NCI-H1105 treated with DMSO at 0.1 percent for 48 hours (cell line): ENCODE measurements around the gene ANO9.
A peak's percentile ranks its signal among the peaks of the same experiment; 100 is the strongest.

ENCODE experiments used
- DNase-seq: peaks from one replicate; lab custom pipeline; 2025; lab: John Stamatoyannopoulos, UW

The ANO9 gene, protein sequence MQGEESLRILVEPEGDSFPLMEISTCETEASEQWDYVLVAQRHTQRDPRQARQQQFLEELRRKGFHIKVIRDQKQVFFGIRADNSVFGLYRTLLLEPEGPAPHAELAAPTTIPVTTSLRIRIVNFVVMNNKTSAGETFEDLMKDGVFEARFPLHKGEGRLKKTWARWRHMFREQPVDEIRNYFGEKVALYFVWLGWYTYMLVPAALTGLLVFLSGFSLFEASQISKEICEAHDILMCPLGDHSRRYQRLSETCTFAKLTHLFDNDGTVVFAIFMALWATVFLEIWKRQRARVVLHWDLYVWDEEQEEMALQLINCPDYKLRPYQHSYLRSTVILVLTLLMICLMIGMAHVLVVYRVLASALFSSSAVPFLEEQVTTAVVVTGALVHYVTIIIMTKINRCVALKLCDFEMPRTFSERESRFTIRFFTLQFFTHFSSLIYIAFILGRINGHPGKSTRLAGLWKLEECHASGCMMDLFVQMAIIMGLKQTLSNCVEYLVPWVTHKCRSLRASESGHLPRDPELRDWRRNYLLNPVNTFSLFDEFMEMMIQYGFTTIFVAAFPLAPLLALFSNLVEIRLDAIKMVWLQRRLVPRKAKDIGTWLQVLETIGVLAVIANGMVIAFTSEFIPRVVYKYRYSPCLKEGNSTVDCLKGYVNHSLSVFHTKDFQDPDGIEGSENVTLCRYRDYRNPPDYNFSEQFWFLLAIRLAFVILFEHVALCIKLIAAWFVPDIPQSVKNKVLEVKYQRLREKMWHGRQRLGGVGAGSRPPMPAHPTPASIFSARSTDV

DNA sequence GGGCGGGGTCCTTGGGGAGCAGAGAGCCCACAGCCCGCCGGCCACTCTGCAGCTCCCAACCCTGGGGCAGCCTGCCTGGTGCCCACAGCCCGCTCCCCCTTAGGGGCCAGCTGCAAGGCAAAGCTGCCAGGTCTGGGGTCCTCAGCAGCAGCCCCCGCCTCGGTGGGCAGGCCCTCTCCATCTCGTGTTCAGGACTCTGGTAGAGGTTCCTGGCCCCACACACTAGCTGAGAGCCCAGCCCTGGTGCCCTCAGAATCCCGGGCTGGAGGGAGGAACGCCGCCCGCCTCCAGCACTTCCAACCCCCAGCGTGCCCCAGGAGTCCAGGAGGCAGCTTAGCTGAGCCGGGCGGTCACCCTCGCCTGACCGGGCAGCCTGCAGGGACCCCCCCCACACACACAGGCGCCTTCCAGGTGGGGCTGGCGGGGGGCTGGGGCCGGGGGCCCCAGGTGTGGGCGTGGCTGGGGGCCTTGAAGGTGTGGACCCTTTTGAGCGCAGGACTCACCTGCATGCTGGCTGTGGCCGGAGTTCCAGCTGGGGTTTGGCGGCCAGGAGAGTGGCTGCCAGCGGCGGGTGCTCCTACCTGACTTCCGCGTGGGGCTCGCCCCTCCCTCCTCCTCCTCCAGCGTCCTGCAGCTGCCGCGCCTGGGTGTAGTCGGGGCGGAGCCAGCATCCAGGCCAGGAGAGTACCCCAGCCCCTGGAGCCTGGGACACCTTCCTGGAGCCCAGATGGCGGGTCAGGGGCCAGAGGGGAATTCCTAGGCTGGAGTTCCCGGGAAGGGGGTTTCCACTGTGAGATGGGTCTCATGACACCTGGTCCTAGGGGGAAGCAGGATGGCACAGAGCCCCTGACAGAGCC, at the start of gene ANO9:
Gene ANO9 (minus strand): TSS at position 594 of the 857 bp plus-strand sequence. CDS start 85 bp downstream, at position 509.
- peak; percentile 48 for DNase-seq

GRCh38 chr11:491358-491757, 49.5 kb upstream of the ANO9 start:
- DNase-seq = no peak

DNA sequence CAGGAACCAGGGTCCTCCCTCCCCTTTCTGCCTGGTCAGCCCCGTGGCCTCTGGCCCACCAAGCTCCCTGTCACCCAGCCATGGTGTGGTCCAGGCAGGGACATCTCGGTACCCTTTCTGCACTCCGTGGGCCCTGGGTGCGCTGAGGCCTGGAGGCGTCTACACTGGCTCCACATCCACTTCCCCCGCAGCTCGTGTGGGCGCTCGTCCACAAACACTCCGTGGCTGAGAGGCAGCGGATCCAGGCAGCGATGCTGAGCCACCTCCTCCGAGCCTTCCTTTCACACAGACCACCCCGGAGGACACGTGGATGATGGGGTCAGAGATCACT, 49.1 kb upstream of the ANO9 start:
- DNase-seq = no peak

- no peak for DNase-seq
Measured at GRCh38 chr11:490186-490929, 48.5 kb upstream of the ANO9 start.

- no peak for DNase-seq
Measured at GRCh38 chr11:489610-490185, 47.9 kb upstream of the ANO9 start.

DNA sequence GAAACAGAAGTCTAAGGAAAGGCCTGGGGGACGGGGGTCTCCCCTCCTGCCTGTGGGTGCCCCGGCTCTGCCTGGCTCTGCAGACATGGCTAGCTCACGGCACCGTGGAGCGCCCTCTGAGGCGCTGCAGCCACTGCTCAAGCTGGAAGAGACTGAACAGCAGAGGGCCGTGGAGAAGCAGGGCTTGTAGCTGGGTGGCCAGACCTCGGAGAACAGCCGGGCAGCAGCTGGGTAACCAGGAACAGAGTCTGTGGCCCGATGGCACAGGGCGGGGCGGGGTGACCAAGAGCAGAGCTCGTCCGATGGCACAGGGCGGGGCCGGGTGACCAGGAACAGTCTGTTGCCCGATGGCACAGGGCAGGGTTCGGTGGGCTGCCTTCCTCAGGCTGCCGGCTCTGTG, 47.2 kb upstream of the ANO9 start:
- no peak for DNase-seq

- no peak for DNase-seq
Measured at GRCh38 chr11:488579-488978, 46.8 kb upstream of the ANO9 start.

DNA sequence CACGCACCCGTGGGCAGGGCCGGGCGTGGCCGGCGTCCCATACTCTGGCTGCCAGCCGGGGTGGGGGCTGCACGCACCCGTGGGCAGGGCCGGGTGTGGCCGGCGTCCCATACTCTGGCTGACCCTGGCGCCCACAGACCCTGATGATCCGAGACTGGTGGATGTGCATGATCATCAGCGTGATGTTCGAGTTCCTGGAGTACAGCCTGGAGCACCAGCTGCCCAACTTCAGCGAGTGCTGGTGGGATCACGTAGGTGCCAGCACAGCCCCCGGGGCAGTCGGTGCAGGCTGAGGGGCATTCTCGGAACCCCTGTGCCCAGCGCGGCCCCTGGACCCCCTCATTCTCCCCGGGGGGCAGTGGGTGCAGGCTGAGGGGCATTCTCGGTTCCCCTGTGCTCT, 46.3 kb upstream of the ANO9 start:
- no peak for DNase-seq

- DNase-seq = no peak
Measured at GRCh38 chr11:487571-488021, 45.8 kb upstream of the ANO9 start.

DNA sequence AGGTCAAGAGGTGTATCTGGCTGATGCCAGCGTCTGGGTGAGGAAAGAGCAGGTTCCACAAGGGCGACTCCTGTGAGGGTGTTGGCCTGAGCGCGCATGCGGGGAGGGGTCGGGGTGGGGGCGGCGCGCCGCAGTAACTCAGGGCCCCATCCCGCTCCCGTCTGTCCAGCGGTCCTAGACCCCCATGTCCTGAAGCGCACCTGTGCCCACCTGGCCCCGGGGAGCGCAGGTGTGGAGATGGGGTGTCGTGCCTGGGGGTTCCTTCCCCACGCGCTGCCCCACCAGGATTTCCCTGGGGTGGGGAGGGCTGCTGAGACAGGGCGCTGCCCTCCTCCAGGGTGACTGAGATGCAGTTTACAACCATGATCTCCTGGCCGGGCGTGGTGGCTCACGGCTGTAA, 44.4 kb upstream of the ANO9 start:
- DNase-seq = no peak

DNA sequence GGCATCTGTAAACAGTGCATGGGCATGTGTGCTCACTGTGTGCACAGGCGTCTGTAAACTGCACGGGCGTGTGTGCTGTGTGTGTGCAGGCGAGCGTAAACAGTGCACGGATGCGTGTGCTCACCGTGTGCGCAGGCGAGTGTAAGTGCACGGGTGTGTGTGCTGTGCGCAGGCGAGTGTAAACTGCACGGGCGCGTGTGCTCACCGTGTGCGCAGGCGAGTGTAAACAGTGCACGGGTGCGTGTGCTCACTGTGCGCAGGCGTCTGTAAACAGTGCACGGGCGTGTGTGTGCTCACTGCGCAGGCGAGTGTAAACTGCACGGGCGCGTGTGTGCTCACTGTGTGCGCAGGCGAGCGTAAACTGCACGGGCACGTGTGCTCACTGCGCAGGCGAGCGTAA, 42.8 kb upstream of the ANO9 start:
- no peak for DNase-seq

- DNase-seq = no peak
Measured at GRCh38 chr11:479311-479710, 37.5 kb upstream of the ANO9 start.

GRCh38 chr11:477052-477715, 35.4 kb upstream of the ANO9 start:
- DNase-seq = no peak

- no peak for DNase-seq
Measured at GRCh38 chr11:476416-476815, 34.6 kb upstream of the ANO9 start.

GRCh38 chr11:475941-476340, 34.1 kb upstream of the ANO9 start:
- DNase-seq = no peak

GRCh38 chr11:474914-475506, 33.2 kb upstream of the ANO9 start:
- no peak for DNase-seq

DNA sequence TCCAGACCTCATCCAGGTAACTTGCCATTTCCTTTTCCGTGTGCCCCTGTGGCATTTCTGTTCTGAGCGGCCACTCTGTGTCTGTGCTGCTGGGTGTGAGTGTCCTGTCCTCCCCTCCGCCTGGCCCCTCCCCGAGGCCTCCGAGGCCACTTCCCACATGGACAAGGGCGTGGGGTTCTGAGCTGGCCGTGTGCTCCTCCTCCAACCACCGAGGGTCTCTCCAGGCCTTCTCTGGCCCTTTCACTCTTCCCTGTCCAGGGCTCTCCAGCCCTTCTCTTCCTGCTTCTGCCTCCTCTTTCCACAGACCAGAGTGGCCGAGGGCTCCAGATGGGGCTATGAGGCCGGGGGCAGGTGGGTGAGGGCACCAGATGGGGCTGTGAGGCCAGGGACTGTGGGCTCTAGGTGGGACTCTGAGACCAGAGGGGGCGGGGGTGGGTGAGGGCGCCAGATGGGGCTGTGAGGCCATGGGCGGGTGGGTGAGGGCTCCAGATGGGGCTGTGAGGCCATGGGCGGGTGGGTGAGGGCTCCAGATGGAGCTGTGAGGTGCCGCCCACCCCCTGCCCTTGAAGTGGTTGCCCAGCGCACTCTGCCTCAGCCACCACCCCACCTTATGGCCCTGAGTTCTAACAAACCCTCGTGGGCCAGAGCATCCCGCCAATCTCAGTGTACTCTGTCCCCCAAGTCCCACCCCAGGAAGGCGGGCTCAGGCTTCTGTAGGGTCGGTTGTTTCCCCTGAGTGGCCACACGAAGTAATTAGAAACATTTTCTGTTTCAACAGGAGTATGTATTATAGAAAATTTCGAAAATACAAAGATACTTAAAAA, 32.4 kb upstream of the ANO9 start:
- no peak for DNase-seq

DNA sequence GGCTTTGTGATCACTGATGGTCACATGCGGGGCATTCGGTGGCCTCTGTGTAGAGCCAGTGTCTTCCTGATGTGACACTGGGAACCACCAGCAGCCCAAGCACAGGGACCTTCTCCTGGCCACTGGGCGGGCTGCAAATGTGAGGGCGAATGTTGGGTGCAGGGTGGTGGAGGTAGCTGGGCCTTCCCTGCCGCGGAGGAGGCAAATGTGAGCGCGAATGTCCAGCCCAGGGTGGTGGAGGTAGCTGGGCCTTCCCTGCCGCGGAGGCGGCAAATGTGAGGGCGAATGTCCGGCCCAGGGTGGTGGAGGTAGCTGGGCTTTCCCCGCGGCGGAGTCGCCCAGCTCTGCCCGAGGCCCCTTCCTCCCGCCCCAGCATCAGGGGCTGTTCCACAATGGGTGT, 31.6 kb upstream of the ANO9 start:
- no peak for DNase-seq

- no peak for DNase-seq
Measured at GRCh38 chr11:472816-473215, 31.0 kb upstream of the ANO9 start.

GRCh38 chr11:472272-472671, 30.5 kb upstream of the ANO9 start:
- DNase-seq = no peak
